ENCODE results near the gene PCNP. TPM values are rescaled to one million over a fixed set of nuclear protein-coding genes. Genes with fewer than 3 reads are reported as not detected.
A peak's percentile ranks its signal among the peaks of the same experiment; 100 is the strongest.
"Not testable (repeated sequence)": the region's sequence is repeated elsewhere in the genome, so short reads cannot be mapped to it uniquely, and the experiment has no call there.

Gene PCNP
- total RNA-seq, 1 experiment from 2014 or later = 68.2 TPM

GRCh38 chr3:101603184-101603583 lies 29.2 kb downstream of the PCNP start:
- H3K36me3 ChIP-seq (replicated peaks; ENCODE audit: control insufficient read depth, insufficient read depth, low read length) = no peaks in the 10 kb centered on the region
- H3K27me3 ChIP-seq (ENCODE audit: control insufficient read depth, insufficient read depth, low read length) = no peaks in the 10 kb centered on the region
- DNase-seq = no peak
- H3K4me3 ChIP-seq (ENCODE audit: insufficient read depth, low read depth, low read length) = no peak overlapping the region

- not testable (repeated sequence) for DNase-seq; H3K36me3 ChIP-seq (replicated peaks; ENCODE audit: control insufficient read depth, insufficient read depth, low read length); H3K4me3 ChIP-seq (ENCODE audit: insufficient read depth, low read depth, low read length); H3K27me3 ChIP-seq (ENCODE audit: control insufficient read depth, insufficient read depth, low read length)
Measured at GRCh38 chr3:101605398-101605797, 31.4 kb downstream of the PCNP start.

- Histone ChIP-seq H3K36me3 (replicated peaks; ENCODE audit: control insufficient read depth, insufficient read depth, low read length) (no peaks in the 10 kb centered on the region), H3K27me3 (ENCODE audit: control insufficient read depth, insufficient read depth, low read length) (no peaks in the 10 kb centered on the region), H3K4me3 (ENCODE audit: insufficient read depth, low read depth, low read length) (no peak overlapping the region)
- DNase-seq = no peak
Measured at GRCh38 chr3:101611023-101611422, 37.0 kb downstream of the PCNP start.

- not testable (repeated sequence) for H3K36me3 ChIP-seq (replicated peaks; ENCODE audit: control insufficient read depth, insufficient read depth, low read length); H3K27me3 ChIP-seq (ENCODE audit: control insufficient read depth, insufficient read depth, low read length); H3K4me3 ChIP-seq (ENCODE audit: insufficient read depth, low read depth, low read length); DNase-seq
Measured at GRCh38 chr3:101613014-101613413, 39.0 kb downstream of the PCNP start.

- Histone ChIP-seq H3K36me3 (replicated peaks; ENCODE audit: control insufficient read depth, insufficient read depth, low read length) (no peaks in the 10 kb centered on the region), H3K4me3 (ENCODE audit: insufficient read depth, low read depth, low read length) (no peak overlapping the region), H3K27me3 (ENCODE audit: control insufficient read depth, insufficient read depth, low read length) (no peaks in the 10 kb centered on the region)
- no peak for DNase-seq
Measured at GRCh38 chr3:101615525-101615924, 41.5 kb downstream of the PCNP start.

- DNase-seq = no peak
- H3K27me3 ChIP-seq (ENCODE audit: control insufficient read depth, insufficient read depth, low read length) = no peaks in the 10 kb centered on the region
- H3K4me3 ChIP-seq (ENCODE audit: insufficient read depth, low read depth, low read length) = no peak overlapping the region
- no peaks in the 10 kb centered on the region for H3K36me3 ChIP-seq (replicated peaks; ENCODE audit: control insufficient read depth, insufficient read depth, low read length)
Measured at GRCh38 chr3:101617478-101617877, 43.5 kb downstream of the PCNP start.

- Histone ChIP-seq H3K27me3 (ENCODE audit: control insufficient read depth, insufficient read depth, low read length) (no peaks in the 10 kb centered on the region), H3K4me3 (ENCODE audit: insufficient read depth, low read depth, low read length) (no peak overlapping the region), H3K36me3 (replicated peaks; ENCODE audit: control insufficient read depth, insufficient read depth, low read length) (no peaks in the 10 kb centered on the region)
- DNase-seq = no peak
Measured at GRCh38 chr3:101618726-101619125, 44.7 kb downstream of the PCNP start.

GRCh38 chr3:101619734-101620133 lies 45.8 kb downstream of the PCNP start:
- no peak for DNase-seq
- H3K36me3 ChIP-seq (replicated peaks; ENCODE audit: control insufficient read depth, insufficient read depth, low read length) = no peaks in the 10 kb centered on the region
- no peak overlapping the region for H3K4me3 ChIP-seq (ENCODE audit: insufficient read depth, low read depth, low read length)
- no peaks in the 10 kb centered on the region for H3K27me3 ChIP-seq (ENCODE audit: control insufficient read depth, insufficient read depth, low read length)

- Histone ChIP-seq H3K27me3 (ENCODE audit: control insufficient read depth, insufficient read depth, low read length) (no peaks in the 10 kb centered on the region), H3K36me3 (replicated peaks; ENCODE audit: control insufficient read depth, insufficient read depth, low read length) (no peaks in the 10 kb centered on the region), H3K4me3 (ENCODE audit: insufficient read depth, low read depth, low read length) (no peak overlapping the region)
- DNase-seq = no peak
Measured at GRCh38 chr3:101623656-101624055, 49.7 kb downstream of the PCNP start.

- DNase-seq = no peak
- Histone ChIP-seq H3K4me3 (ENCODE audit: insufficient read depth, low read depth, low read length) (no peak overlapping the region), H3K36me3 (replicated peaks; ENCODE audit: control insufficient read depth, insufficient read depth, low read length) (no peaks in the 10 kb centered on the region), H3K27me3 (ENCODE audit: control insufficient read depth, insufficient read depth, low read length) (no peaks in the 10 kb centered on the region)
Measured at GRCh38 chr3:101624857-101625256, 50.9 kb downstream of the PCNP start.

- no peaks in the 10 kb centered on the region for H3K27me3 ChIP-seq (ENCODE audit: control insufficient read depth, insufficient read depth, low read length)
- H3K4me3 ChIP-seq (ENCODE audit: insufficient read depth, low read depth, low read length) = no peak overlapping the region
- no peaks in the 10 kb centered on the region for H3K36me3 ChIP-seq (replicated peaks; ENCODE audit: control insufficient read depth, insufficient read depth, low read length)
- DNase-seq = no peak
Measured at GRCh38 chr3:101625879-101626278, 51.9 kb downstream of the PCNP start.

GRCh38 chr3:101629219-101629618 lies 55.2 kb downstream of the PCNP start:
- no peak overlapping the region for H3K4me3 ChIP-seq (ENCODE audit: insufficient read depth, low read depth, low read length)
- DNase-seq = no peak
- no peaks in the 10 kb centered on the region for H3K27me3 ChIP-seq (ENCODE audit: control insufficient read depth, insufficient read depth, low read length)
- no peaks in the 10 kb centered on the region for H3K36me3 ChIP-seq (replicated peaks; ENCODE audit: control insufficient read depth, insufficient read depth, low read length)

GRCh38 chr3:101631098-101631796 lies 57.3 kb downstream of the PCNP start:
- Histone ChIP-seq H3K4me3 (ENCODE audit: insufficient read depth, low read depth, low read length) (no peak overlapping the region), H3K36me3 (replicated peaks; ENCODE audit: control insufficient read depth, insufficient read depth, low read length) (no peaks in the 10 kb centered on the region), H3K27me3 (ENCODE audit: control insufficient read depth, insufficient read depth, low read length) (no peaks in the 10 kb centered on the region)
- no peak for DNase-seq

GRCh38 chr3:101631959-101632358 lies 58.0 kb downstream of the PCNP start:
- DNase-seq; H3K4me3 ChIP-seq (ENCODE audit: insufficient read depth, low read depth, low read length); H3K27me3 ChIP-seq (ENCODE audit: control insufficient read depth, insufficient read depth, low read length); H3K36me3 ChIP-seq (replicated peaks; ENCODE audit: control insufficient read depth, insufficient read depth, low read length): not testable (repeated sequence)

GRCh38 chr3:101632586-101632985 lies 58.6 kb downstream of the PCNP start:
- DNase-seq = no peak
- peak overlapping the region; percentile 14; the same call in 1 of the 2 replicates for H3K4me3 ChIP-seq (ENCODE audit: insufficient read depth, low read depth, low read length)
- no peaks in the 10 kb centered on the region for H3K36me3 ChIP-seq (replicated peaks; ENCODE audit: control insufficient read depth, insufficient read depth, low read length)
- H3K27me3 ChIP-seq (ENCODE audit: control insufficient read depth, insufficient read depth, low read length) = no peaks in the 10 kb centered on the region

- DNase-seq = no peak
- no peaks in the 10 kb centered on the region for H3K27me3 ChIP-seq (ENCODE audit: control insufficient read depth, insufficient read depth, low read length)
- H3K36me3 ChIP-seq (replicated peaks; ENCODE audit: control insufficient read depth, insufficient read depth, low read length) = no peaks in the 10 kb centered on the region
- peak overlapping the region; percentile 14; the same call in 1 of the 2 replicates for H3K4me3 ChIP-seq (ENCODE audit: insufficient read depth, low read depth, low read length)
Measured at GRCh38 chr3:101633186-101633585, 59.2 kb downstream of the PCNP start.

Data from H7 (cell line).